K562 (cell line): Measurements from ENCODE around the gene PGBD1. TPM values are rescaled to one million over a fixed set of nuclear protein-coding genes. Genes with fewer than 3 reads are reported as not detected.

Experiments used
- ATF1 ChIP-seq, 2 experiments: fragments of 450-650 bp in 1 of 2; IDR thresholded peaks; 2 replicates each; pipeline ENCODE4 v1.6.1; 2016; ENCODE audit warnings: missing compliant biosample characterization in 1 of 2, missing genetic modification characterization in 1 of 2
- ATF7 ChIP-seq: fragments of 450-650 bp; IDR thresholded peaks from 2 replicates; pipeline ENCODE4 v1.7.1; 2014; ENCODE audit warnings: mild to moderate bottlenecking, moderate library complexity
- BRD9 ChIP-seq: fragments of 450-650 bp; IDR thresholded peaks from 2 replicates; pipeline ENCODE4 v1.6.1; 2018; ENCODE audit warnings: low read depth; ENCODE audit not compliant: partially characterized antibody
- ELK1 ChIP-seq: sonication (generic); formaldehyde crosslinking; IDR thresholded peaks from 2 replicates; pipeline ENCODE4 v1.8.1; 2022; ENCODE audit warnings: missing genetic modification reagents
- GABPB1 ChIP-seq: sonication (generic); formaldehyde crosslinking; IDR thresholded peaks from 2 replicates; pipeline ENCODE4 v1.8.0; 2022; ENCODE audit warnings: mild to moderate bottlenecking, missing genetic modification reagents
- HDAC2 ChIP-seq: fragments of 450-650 bp; IDR thresholded peaks from 2 replicates; pipeline ENCODE4 v1.6.1; 2016; ENCODE audit warnings: mild to moderate bottlenecking
- HES1 ChIP-seq: fragments of 450-650 bp; IDR thresholded peaks from 2 replicates; pipeline ENCODE4 v1.6.1; 2016; ENCODE audit warnings: low read depth, mild to moderate bottlenecking, moderate library complexity
- KAT7 ChIP-seq: sonication (generic); formaldehyde crosslinking; IDR thresholded peaks from 2 replicates; pipeline ENCODE4 v1.8.0; 2022; ENCODE audit warnings: missing genetic modification reagents, mild to moderate bottlenecking, borderline replicate concordance
- KLF1 ChIP-seq: fragments of 450-650 bp; IDR thresholded peaks from 2 replicates; pipeline ENCODE4 v1.6.1; 2016; ENCODE audit warnings: missing genetic modification characterization, missing compliant biosample characterization
- KLF10 ChIP-seq: fragments of 250-450 bp; sonication (Bioruptor Pico); IDR thresholded peaks from 2 replicates; pipeline ENCODE4 v1.6.1; 2021; ENCODE audit warnings: matching md5 sums
- MAZ ChIP-seq, 2 experiments: fragments of 450-650 bp in 1 of 2; sonication (generic) in 1 of 2; formaldehyde crosslinking; IDR thresholded peaks in 1 of 2; conservative IDR thresholded peaks in 1 of 2; 2 replicates each; pipeline versions ENCODE4 v1.4.0 to v1.5.0; 2020; ENCODE audit warnings: mild to moderate bottlenecking in 1 of 2, missing genetic modification reagents in 1 of 2
- NFYB ChIP-seq: IDR thresholded peaks from 2 replicates; pipeline ENCODE4 v1.6.1; 2011; ENCODE audit warnings: mild to moderate bottlenecking, moderate library complexity; ENCODE audit not compliant: insufficient read length; ENCODE audit errors: extremely low read depth
- SIN3B ChIP-seq: fragments of 450-650 bp; IDR thresholded peaks from 2 replicates; pipeline ENCODE4 v1.6.1; 2017; ENCODE audit warnings: low read depth, mild to moderate bottlenecking, moderate library complexity
- SMAD2 ChIP-seq: fragments of 150-350 bp; IDR thresholded peaks from 2 replicates; pipeline ENCODE4 v1.6.1; 2014; ENCODE audit warnings: low read depth, mild to moderate bottlenecking, low read length
- SMC3 ChIP-seq: conservative IDR thresholded peaks from 2 replicates; pipeline ENCODE4 v1.6.1; 2011; ENCODE audit warnings: low read depth, low read length, improper control_type of control experiment; ENCODE audit not compliant: insufficient read depth
- SRSF9 ChIP-seq: fragments of 200-400 bp; formaldehyde crosslinking; IDR thresholded peaks from 2 replicates; pipeline ENCODE4 v1.6.1; 2017; ENCODE audit warnings: low read depth, low read length, borderline replicate concordance
- YBX1 ChIP-seq: fragments of 450-650 bp; IDR thresholded peaks from 2 replicates; pipeline ENCODE4 v1.7.1; 2016; ENCODE audit warnings: mild to moderate bottlenecking
- ZBTB1 ChIP-seq: sonication (generic); formaldehyde crosslinking; IDR thresholded peaks from 2 replicates; pipeline ENCODE4 v1.8.1; 2023; ENCODE audit warnings: missing genetic modification reagents, low read depth, mild to moderate bottlenecking, borderline replicate concordance
- ZC3H8 ChIP-seq: fragments of 450-650 bp; IDR thresholded peaks from 2 replicates; pipeline ENCODE4 v1.6.1; 2017
- ZMIZ1 ChIP-seq, 2 experiments: fragments of 150-350 bp in 1 of 2; IDR thresholded peaks; 2 replicates each; pipeline ENCODE4 v1.6.1; 2012 to 2016; ENCODE audit warnings: low read depth in 2 of 2, low read length in 2 of 2, mild to moderate bottlenecking in 1 of 2, moderate library complexity in 1 of 2
- ZNF280B ChIP-seq: fragments of 250-450 bp; sonication (Bioruptor Pico); IDR thresholded peaks from 2 replicates; pipeline ENCODE4 v1.5.1; 2021; ENCODE audit warnings: mild to moderate bottlenecking
- ZNF507 ChIP-seq: conservative IDR thresholded peaks from 2 replicates; pipeline ENCODE4 v1.6.1; 2017; ENCODE audit warnings: missing genetic modification characterization, missing compliant biosample characterization
- ZNF586 ChIP-seq: fragments of 450-650 bp; formaldehyde crosslinking; conservative IDR thresholded peaks from 2 replicates; pipeline ENCODE4 v1.4.0; 2020; ENCODE audit warnings: mild to moderate bottlenecking, moderate library complexity
- polyA plus RNA-seq, 8 experiments: library from polyadenylated mRNA; depleted of rRNA in 4 of 8; stranded (reverse) in 5 of 8; unstranded in 3 of 8; fragments of >200 nt; fragmentation: Nextera tagmentation in 2 of 8; fragmentation: Illumina TruSeq in 1 of 8; extraction: Ambion mirVana in 2 of 8; extraction: Trizol in 1 of 8; gene quantifications; 2 replicates each; pipeline versions ENCODE4 v1.2.1 to v1.2.3, GENCODE V29; 2011 to 2014; ENCODE audit warnings: inconsistent platforms in 1 of 8, missing spikeins in 1 of 8
- total RNA-seq, 7 experiments: library from RNA; depleted of rRNA in 6 of 7; stranded (reverse); fragments of >200 nt in 6 of 7; fragmentation: Illumina TruSeq in 2 of 7; extraction: Trizol in 2 of 7; gene quantifications; 2 replicates each; pipeline versions ENCODE4 v1.2.1 to v1.2.3, GENCODE V29; 2011 to 2021; ENCODE audit warnings: low replicate concordance in 1 of 7

PGBD1 gene
- total and polyA plus RNA-seq, 9 of the 15 experiments (the other 6 are each of a cell fraction or from before 2014, with no cell fraction given), result 3.3 to 9.0 (median 7.3) TPM

GRCh38 chr6:28266962-28267694 lies 14.2 kb upstream of the PGBD1 start, which contains the start of gene ZSCAN26 (continued):
- no peak for TF ChIP-seq ZBTB1 (CRISPR knock-in tag)
- TF ChIP-seq ZNF280B (CRISPR knock-in tag), result no peak
- TF ChIP-seq ZNF586 (CRISPR knock-in tag), result no peak
- peak; percentile 93; the same call in 1 of the 2 replicates for TF ChIP-seq KAT7 (CRISPR knock-in tag)
- TF ChIP-seq SMC3, result no peak; the same call in 1 of the 2 replicates
- no peak for TF ChIP-seq KLF10 (CRISPR knock-in tag)
- no peak for TF ChIP-seq YBX1
- no peak for TF ChIP-seq ZMIZ1 (IDR thresholded peaks at IDR 0.05; ENCODE audit: low read depth in 2 of 2, low read length in 2 of 2)
- TF ChIP-seq ZC3H8, result no peak
- TF ChIP-seq BRD9, result peak; percentile 83
- TF ChIP-seq ATF1 (CRISPR knock-in tag; IDR thresholded peaks at IDR 0.05), result no peak
- peak; percentile 85 for TF ChIP-seq ATF1 (tag; IDR thresholded peaks at IDR 0.05)
- TF ChIP-seq GABPB1 (CRISPR knock-in tag), result peak; percentile 67
- no peak for TF ChIP-seq NFYB
- peak; percentile 86 for TF ChIP-seq ATF7
- peak; percentile 91 to 94 for TF ChIP-seq MAZ (CRISPR knock-in tag; conservative IDR thresholded peaks at IDR 0.05 in 1 of 2, IDR thresholded peaks at IDR 0.05 in 1 of 2)
- TF ChIP-seq SMAD2, result no peak
- no peak for TF ChIP-seq KLF1 (tag)
- no peak for TF ChIP-seq HES1
- 0 out of 2 replicates have a peak, but pooled peaks have one; percentile 69 for TF ChIP-seq SIN3B
- no peak for TF ChIP-seq ZNF507 (tag)
- no peak for TF ChIP-seq ELK1 (CRISPR knock-in tag)
- no peak for TF ChIP-seq SRSF9
- peak; percentile 78; the same call in 1 of the 2 replicates for TF ChIP-seq HDAC2
